ENCODE results near the gene GLDN. TPM values are rescaled to one million over a fixed set of nuclear protein-coding genes. Genes with fewer than 3 reads are reported as not detected.

The GLDN gene
- polyA plus RNA-seq, 1 donor from 2014 or later, result 0.58 TPM

DNA sequence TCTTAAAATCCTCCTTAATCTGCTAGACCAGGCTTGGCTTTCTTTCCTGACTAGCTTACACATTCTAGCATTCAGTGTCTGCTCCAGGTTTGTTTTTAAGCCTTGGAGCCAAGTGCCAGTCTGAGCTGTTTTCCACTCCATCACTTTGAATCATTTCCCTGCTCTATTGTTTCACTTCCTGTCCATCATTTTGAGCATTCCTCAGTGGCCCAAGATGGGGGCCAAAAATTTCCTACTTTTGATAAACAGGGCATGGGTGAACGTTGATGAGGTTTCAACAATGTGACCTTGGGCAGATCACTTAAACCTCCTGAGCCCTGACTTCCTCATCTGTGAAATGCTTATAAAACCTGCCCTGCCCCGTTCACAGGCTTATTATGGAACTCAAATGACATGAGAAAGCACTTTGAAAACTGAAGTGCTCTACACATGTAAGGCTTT, 7.4 kb upstream of the GLDN start:
- Histone ChIP-seq H3K36me3 (ENCODE audit: insufficient read depth, low read length) (no peaks in the 10 kb centered on the region), H3K27ac (ENCODE audit: low read length) (no peak overlapping the region), H3F3A (ENCODE audit: insufficient read depth, low read length, poor library complexity, severe bottlenecking) (no peaks in the 10 kb centered on the region), H3K9me2 (ENCODE audit: insufficient read depth, low read length) (no peaks in the 10 kb centered on the region), H4K20me1 (ENCODE audit: insufficient read depth) (no peaks in the 10 kb centered on the region), H3K9ac (ENCODE audit: low read length) (no peak overlapping the region), H3K9me3 (ENCODE audit: low read length) (no peaks in the 10 kb centered on the region), H3K4me2 (ENCODE audit: low read length) (no peak overlapping the region), H3K27me3 (ENCODE audit: insufficient read depth, low read depth, low read length) (no peaks in the 10 kb centered on the region), H3K4me3 (ENCODE audit: low read length) (no peak overlapping the region), H2AFZ (ENCODE audit: low read depth, low read length) (no peak overlapping the region), H3K79me2 (replicated peaks; ENCODE audit: insufficient read depth, low read length) (no peaks in the 10 kb centered on the region)
- TF ChIP-seq TAF1 (IDR thresholded peaks at IDR 0.05; ENCODE audit: low read depth), result no peak
- TF ChIP-seq CTCF (IDR thresholded peaks at IDR 0.05; ENCODE audit: poor library complexity, severe bottlenecking), result no peak
- no peak for TF ChIP-seq MXI1 (conservative IDR thresholded peaks at IDR 0.05; ENCODE audit: poor library complexity, severe bottlenecking)

GRCh38 chr15:51335087-51335486, 6.4 kb upstream of the GLDN start:
- Histone ChIP-seq H4K20me1 (ENCODE audit: insufficient read depth) (no peaks in the 10 kb centered on the region), H3K4me2 (ENCODE audit: low read length) (no peak overlapping the region), H3F3A (ENCODE audit: insufficient read depth, low read length, poor library complexity, severe bottlenecking) (no peaks in the 10 kb centered on the region), H3K9me2 (ENCODE audit: insufficient read depth, low read length) (no peaks in the 10 kb centered on the region), H3K27ac (ENCODE audit: low read length) (no peak overlapping the region), H3K4me3 (ENCODE audit: low read length) (no peak overlapping the region), H3K9ac (ENCODE audit: low read length) (no peak overlapping the region), H3K79me2 (replicated peaks; ENCODE audit: insufficient read depth, low read length) (no peaks in the 10 kb centered on the region), H3K9me3 (ENCODE audit: low read length) (no peaks in the 10 kb centered on the region), H3K27me3 (ENCODE audit: insufficient read depth, low read depth, low read length) (no peaks in the 10 kb centered on the region), H2AFZ (ENCODE audit: low read depth, low read length) (no peak overlapping the region), H3K36me3 (ENCODE audit: insufficient read depth, low read length) (no peaks in the 10 kb centered on the region)
- TF ChIP-seq, protein P1, sequence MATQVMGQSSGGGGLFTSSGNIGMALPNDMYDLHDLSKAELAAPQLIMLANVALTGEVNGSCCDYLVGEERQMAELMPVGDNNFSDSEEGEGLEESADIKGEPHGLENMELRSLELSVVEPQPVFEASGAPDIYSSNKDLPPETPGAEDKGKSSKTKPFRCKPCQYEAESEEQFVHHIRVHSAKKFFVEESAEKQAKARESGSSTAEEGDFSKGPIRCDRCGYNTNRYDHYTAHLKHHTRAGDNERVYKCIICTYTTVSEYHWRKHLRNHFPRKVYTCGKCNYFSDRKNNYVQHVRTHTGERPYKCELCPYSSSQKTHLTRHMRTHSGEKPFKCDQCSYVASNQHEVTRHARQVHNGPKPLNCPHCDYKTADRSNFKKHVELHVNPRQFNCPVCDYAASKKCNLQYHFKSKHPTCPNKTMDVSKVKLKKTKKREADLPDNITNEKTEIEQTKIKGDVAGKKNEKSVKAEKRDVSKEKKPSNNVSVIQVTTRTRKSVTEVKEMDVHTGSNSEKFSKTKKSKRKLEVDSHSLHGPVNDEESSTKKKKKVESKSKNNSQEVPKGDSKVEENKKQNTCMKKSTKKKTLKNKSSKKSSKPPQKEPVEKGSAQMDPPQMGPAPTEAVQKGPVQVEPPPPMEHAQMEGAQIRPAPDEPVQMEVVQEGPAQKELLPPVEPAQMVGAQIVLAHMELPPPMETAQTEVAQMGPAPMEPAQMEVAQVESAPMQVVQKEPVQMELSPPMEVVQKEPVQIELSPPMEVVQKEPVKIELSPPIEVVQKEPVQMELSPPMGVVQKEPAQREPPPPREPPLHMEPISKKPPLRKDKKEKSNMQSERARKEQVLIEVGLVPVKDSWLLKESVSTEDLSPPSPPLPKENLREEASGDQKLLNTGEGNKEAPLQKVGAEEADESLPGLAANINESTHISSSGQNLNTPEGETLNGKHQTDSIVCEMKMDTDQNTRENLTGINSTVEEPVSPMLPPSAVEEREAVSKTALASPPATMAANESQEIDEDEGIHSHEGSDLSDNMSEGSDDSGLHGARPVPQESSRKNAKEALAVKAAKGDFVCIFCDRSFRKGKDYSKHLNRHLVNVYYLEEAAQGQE (IDR thresholded peaks at IDR 0.05; ENCODE audit: borderline replicate concordance), result no peak
- TF ChIP-seq TAF1 (IDR thresholded peaks at IDR 0.05; ENCODE audit: low read depth), result no peak
- TF ChIP-seq POLR2AphosphoS5 (IDR thresholded peaks at IDR 0.05), result no peak
- no peak for TF ChIP-seq RAD21 (conservative IDR thresholded peaks at IDR 0.05)
- no peak for TF ChIP-seq CTCF (IDR thresholded peaks at IDR 0.05; ENCODE audit: poor library complexity, severe bottlenecking)
- TF ChIP-seq EZH2 (IDR thresholded peaks at IDR 0.05; ENCODE audit: borderline replicate concordance, insufficient read depth, low read length, poor library complexity, severe bottlenecking), result no peak
- no peak for TF ChIP-seq EP300 (conservative IDR thresholded peaks at IDR 0.05; ENCODE audit: poor library complexity, severe bottlenecking)
- no peak for TF ChIP-seq SMC3 (conservative IDR thresholded peaks at IDR 0.05; ENCODE audit: poor library complexity)
- no peak for TF ChIP-seq MXI1 (conservative IDR thresholded peaks at IDR 0.05; ENCODE audit: poor library complexity, severe bottlenecking)

Data from neural cell (in vitro differentiated cells).